Smooth muscle cell (in vitro differentiated cells): Measurements from ENCODE around the gene CHDH. TPM values are rescaled to one million over a fixed set of nuclear protein-coding genes. Genes with fewer than 3 reads are reported as not detected.

ENCODE experiments used
- DNase-seq: peaks from one replicate; lab custom pipeline; 2025; ENCODE audit not compliant: unreplicated experiment; lab: John Stamatoyannopoulos, UW
- H2AFZ ChIP-seq: fragments of 200-600 bp; sonication (generic); 2 replicates; pipeline ENCODE4 v1.6.0; 2016; ENCODE audit warnings: antibody characterized with exemption, low read depth, mild to moderate bottlenecking
- H3F3A ChIP-seq: fragments of 200-600 bp; sonication (generic); 2 replicates; pipeline ENCODE4 v1.6.0; 2017; ENCODE audit warnings: antibody characterized with exemption, low read depth
- H3K27ac ChIP-seq: fragments of 200-600 bp; sonication (generic); 2 replicates; pipeline ENCODE4 v1.5.1; 2016; ENCODE audit warnings: low read depth, mild to moderate bottlenecking
- H3K27me3 ChIP-seq: fragments of 200-600 bp; sonication (generic); 2 replicates; pipeline ENCODE4 v1.6.1; 2016; ENCODE audit warnings: low read depth, mild to moderate bottlenecking
- H3K36me3 ChIP-seq: fragments of 200-600 bp; sonication (generic); 2 replicates; pipeline ENCODE4 v1.5.1; 2016; ENCODE audit warnings: low read depth
- H3K4me1 ChIP-seq: fragments of 200-600 bp; sonication (generic); 2 replicates; pipeline ENCODE4 v1.5.1; 2016; ENCODE audit warnings: low read depth
- H3K4me2 ChIP-seq: fragments of 200-600 bp; sonication (generic); 2 replicates; pipeline ENCODE4 v1.6.0; 2016; ENCODE audit warnings: mild to moderate bottlenecking
- H3K4me3 ChIP-seq: fragments of 200-600 bp; sonication (generic); 2 replicates; pipeline ENCODE4 v1.5.1; 2016; ENCODE audit warnings: mild to moderate bottlenecking
- H3K79me2 ChIP-seq: fragments of 200-600 bp; sonication (generic); 2 replicates; pipeline ENCODE4 v1.6.0; 2016; ENCODE audit warnings: low read depth, mild to moderate bottlenecking
- H3K9ac ChIP-seq: fragments of 200-600 bp; sonication (generic); 2 replicates; pipeline ENCODE4 v1.6.0; 2016; ENCODE audit warnings: low read depth
- H3K9me3 ChIP-seq: fragments of 200-600 bp; sonication (generic); replicated peaks from 2 replicates; pipeline ENCODE4 v1.5.1; 2016; ENCODE audit warnings: low read depth
- H4K20me1 ChIP-seq: fragments of 200-600 bp; sonication (generic); 2 replicates; pipeline ENCODE4 v1.6.0; 2016; ENCODE audit warnings: low read depth
- CTCF ChIP-seq: fragments of 200-600 bp; sonication (generic); IDR thresholded peaks from 2 replicates; pipeline ENCODE4 v1.5.1; 2017; ENCODE audit warnings: borderline replicate concordance, mild to moderate bottlenecking, antibody characterized with exemption; ENCODE audit not compliant: insufficient read depth, poor library complexity, severe bottlenecking
- WGBS: methylation state at CpG from one replicate; pipeline ENCODE4 v1.1.7; 2016; ENCODE audit warnings: low lambda C conversion rate; 5-methylcytosine and 5-hydroxymethylcytosine counted together
- polyA plus RNA-seq: library from polyadenylated mRNA; unstranded; fragments of >200 nt; fragmentation: Nextera tagmentation; extraction: Ambion mirVana; gene quantifications from 2 replicates; pipeline ENCODE4 v1.2.1, GENCODE V29; 2016
- total RNA-seq: library from RNA; depleted of rRNA; stranded (reverse); fragments of >200 nt; gene quantifications from 2 replicates; pipeline ENCODE4 v1.2.3, GENCODE V29; 2014

Gene CHDH
- total and polyA plus RNA-seq, 2 experiments from 2014 or later, result 0.36 to 0.51 TPM

GRCh38 chr3:53829605-53830004, 16.6 kb downstream of the CHDH start:
- H3K79me2 ChIP-seq, result no peaks in the 10 kb centered on the region
- H3K36me3 ChIP-seq, result no peaks in the 10 kb centered on the region
- no peaks in the 10 kb centered on the region for H3K4me1 ChIP-seq
- no peaks in the 10 kb centered on the region for H3F3A ChIP-seq
- no peak overlapping the region for H3K4me3 ChIP-seq
- H3K27me3 ChIP-seq, result no peaks in the 10 kb centered on the region
- DNase-seq, result no peak
- H3K9ac ChIP-seq, result no peak overlapping the region
- H3K4me2 ChIP-seq, result no peak overlapping the region
- WGBS, result 82% methylated on average over 2 of the region's 2 CpGs
- no peak overlapping the region for H3K27ac ChIP-seq
- H4K20me1 ChIP-seq, result no peaks in the 10 kb centered on the region
- no peak for TF ChIP-seq CTCF
- H3K9me3 ChIP-seq, result no peaks in the 10 kb centered on the region
- no peak overlapping the region for H2AFZ ChIP-seq

GRCh38 chr3:53828581-53828980, 17.6 kb downstream of the CHDH start:
- Histone ChIP-seq H3K36me3 (no peaks in the 10 kb centered on the region), H3K27me3 (no peaks in the 10 kb centered on the region), H3K4me2 (no peak overlapping the region), H3K27ac (no peak overlapping the region), H3K4me3 (no peak overlapping the region), H3K79me2 (no peaks in the 10 kb centered on the region), H3K9ac (no peak overlapping the region), H3K4me1 (no peaks in the 10 kb centered on the region), H3F3A (no peaks in the 10 kb centered on the region), H4K20me1 (no peaks in the 10 kb centered on the region), H2AFZ (no peak overlapping the region), H3K9me3 (no peaks in the 10 kb centered on the region)
- DNase-seq, result no peak
- 95% methylated on average over 1 of the region's 1 CpG for WGBS
- TF ChIP-seq CTCF, result no peak

DNA sequence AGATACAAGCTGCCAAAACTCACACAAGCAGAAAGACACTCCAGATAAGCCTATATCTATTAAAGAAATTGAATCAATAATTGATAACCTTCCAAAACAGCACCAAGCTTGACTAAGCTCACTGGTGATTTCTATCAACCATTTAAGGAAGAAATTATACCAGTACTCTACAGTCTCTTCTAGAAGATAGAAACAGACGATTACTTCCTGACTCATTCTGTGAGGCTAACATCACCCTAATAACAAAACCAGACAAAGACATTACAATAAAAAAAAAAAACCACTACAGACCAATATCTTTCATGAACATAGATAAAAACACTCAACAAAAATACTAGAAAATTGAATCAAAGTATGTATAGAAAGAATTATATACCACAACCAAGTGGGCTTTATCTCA, 20.2 kb downstream of the CHDH start:
- no peaks in the 10 kb centered on the region for H3K36me3 ChIP-seq
- no peaks in the 10 kb centered on the region for H4K20me1 ChIP-seq
- no peaks in the 10 kb centered on the region for H3K27me3 ChIP-seq
- H3K9me3 ChIP-seq, result no peaks in the 10 kb centered on the region
- no peaks in the 10 kb centered on the region for H3K4me1 ChIP-seq
- H3K9ac ChIP-seq, result no peak overlapping the region
- no peak overlapping the region for H3K4me2 ChIP-seq
- WGBS, result 19% methylated on average over 1 of the region's 1 CpG
- no peak overlapping the region for H3K4me3 ChIP-seq
- H3K27ac ChIP-seq, result no peak overlapping the region
- H3K79me2 ChIP-seq, result no peaks in the 10 kb centered on the region
- TF ChIP-seq CTCF, result no peak
- H3F3A ChIP-seq, result no peaks in the 10 kb centered on the region
- H2AFZ ChIP-seq, result no peak overlapping the region
- DNase-seq, result no peak

DNA sequence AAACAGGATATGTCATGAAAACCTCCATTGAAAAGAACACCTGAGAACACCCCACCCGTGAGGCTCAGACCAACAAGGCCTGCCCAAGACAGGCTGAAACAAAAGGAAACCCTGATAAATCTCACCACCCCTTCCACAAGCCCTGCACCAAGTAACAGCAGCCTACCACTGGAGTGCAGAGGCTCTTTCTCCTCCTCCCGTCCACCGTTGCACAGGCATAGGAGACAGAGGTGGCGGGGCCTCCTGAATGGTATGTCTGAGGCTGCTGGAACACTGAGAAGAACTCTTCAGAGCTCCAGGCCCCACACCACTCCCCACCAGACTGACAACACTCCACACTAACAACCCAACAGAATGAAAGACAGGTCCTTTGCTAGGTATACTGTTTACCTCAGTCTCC, 21.4 kb downstream of the CHDH start:
- H3K4me1 ChIP-seq, result no peaks in the 10 kb centered on the region
- no peaks in the 10 kb centered on the region for H3F3A ChIP-seq
- H3K27me3 ChIP-seq, result no peaks in the 10 kb centered on the region
- H3K4me3 ChIP-seq, result no peak overlapping the region
- no peak overlapping the region for H3K9ac ChIP-seq
- H4K20me1 ChIP-seq, result no peaks in the 10 kb centered on the region
- TF ChIP-seq CTCF, result no peak
- no peak for DNase-seq
- no peak overlapping the region for H3K4me2 ChIP-seq
- H3K36me3 ChIP-seq, result no peaks in the 10 kb centered on the region
- H2AFZ ChIP-seq, result no peak overlapping the region
- 90% methylated on average over 4 of the region's 4 CpGs for WGBS
- no peak overlapping the region for H3K27ac ChIP-seq
- H3K9me3 ChIP-seq, result no peaks in the 10 kb centered on the region
- no peaks in the 10 kb centered on the region for H3K79me2 ChIP-seq
